Measurements from ENCODE around the gene TANGO6.

Gene TANGO6

DNA sequence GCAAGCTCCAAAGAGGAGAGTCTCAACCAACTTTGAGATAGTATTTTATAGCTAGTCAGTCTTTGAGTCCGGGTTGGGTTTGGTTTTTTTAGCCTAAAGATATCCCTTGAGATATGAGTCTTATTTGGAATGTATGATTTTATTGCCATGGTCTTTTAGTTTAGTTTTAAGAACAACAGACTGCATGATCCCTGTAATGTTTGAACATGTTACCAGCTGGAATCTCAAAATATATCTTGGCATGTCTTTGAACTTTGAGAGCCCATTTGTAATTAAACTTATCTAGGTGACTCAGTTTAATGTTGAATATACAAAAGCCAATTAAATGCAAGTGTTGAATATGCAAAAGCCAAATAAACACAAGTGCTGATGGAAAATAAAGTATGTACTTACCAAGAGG is 100.6 kb downstream of the TANGO6 start:
- DNase-seq, result no peak
- Mint-ChIP-seq H3K4me1 (no peaks in the 10 kb centered on the region), H3K9me3 (peaks cover 12% of the 10 kb centered on the region), H3K27ac (no peak overlapping the region), H3K27me3 (no peaks in the 10 kb centered on the region), H3K4me3 (no peak overlapping the region), H3K36me3 (peaks cover 41% of the 10 kb centered on the region)
- CTCF ChIA-PET, result no interaction called here

- peaks cover 12% of the 10 kb centered on the region for H3K9me3 Mint-ChIP-seq
- peaks cover 31% of the 10 kb centered on the region for H3K36me3 Mint-ChIP-seq
- CTCF ChIA-PET, result no interaction called here
- no peak for DNase-seq
- no peak overlapping the region for H3K27ac Mint-ChIP-seq
- no peak overlapping the region for H3K4me3 Mint-ChIP-seq
- H3K27me3 Mint-ChIP-seq, result no peaks in the 10 kb centered on the region
- no peaks in the 10 kb centered on the region for H3K4me1 Mint-ChIP-seq
These were observed 105.0 kb downstream of the TANGO6 start for GRCh38 chr16:68948230-68948910.

DNA sequence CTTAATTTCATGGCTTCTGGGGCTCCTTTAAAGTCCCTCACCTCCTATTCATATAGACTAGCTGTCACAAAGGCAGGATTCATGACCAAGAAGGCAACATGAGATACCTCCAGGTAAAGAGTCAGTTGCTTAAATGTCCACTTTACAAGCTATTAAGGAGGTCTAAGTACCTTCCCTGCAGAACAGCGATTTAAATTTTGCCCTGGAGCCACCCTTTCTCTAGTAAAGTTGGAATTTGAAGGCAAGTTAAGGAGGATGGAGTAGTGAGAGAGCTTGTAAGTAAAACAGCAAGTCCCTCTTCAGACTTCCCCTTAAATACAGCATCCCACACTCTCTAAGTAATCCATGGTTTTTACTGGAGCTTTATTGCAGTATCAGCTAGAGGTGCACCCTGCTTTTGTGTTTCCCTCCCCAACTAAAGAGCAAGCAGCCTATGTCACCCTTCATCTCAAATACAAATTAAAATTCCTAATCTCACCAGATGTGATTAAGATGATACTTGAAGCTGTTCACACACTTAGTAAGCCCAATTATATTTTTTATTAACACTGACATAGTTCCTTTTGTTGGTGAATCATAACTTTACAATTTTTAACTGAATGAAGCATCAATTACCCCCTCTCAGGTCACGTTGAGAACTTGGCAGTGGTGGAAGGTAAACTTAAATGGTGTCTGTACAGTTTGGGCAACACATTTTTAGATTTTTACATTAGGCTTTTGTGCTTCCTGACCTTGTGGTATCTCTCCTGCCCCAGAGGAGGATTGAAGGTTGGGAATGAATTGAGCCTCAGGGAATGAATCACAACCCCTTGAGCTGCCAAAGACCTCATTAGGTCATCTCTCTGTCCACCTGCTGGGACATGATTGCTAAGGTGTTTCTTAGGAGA is 108.9 kb downstream of the TANGO6 start:
- H3K36me3 Mint-ChIP-seq, result peaks cover 4% of the 10 kb centered on the region
- no peaks in the 10 kb centered on the region for H3K4me1 Mint-ChIP-seq
- no peak overlapping the region for H3K4me3 Mint-ChIP-seq
- H3K9me3 Mint-ChIP-seq, result no peaks in the 10 kb centered on the region
- CTCF ChIA-PET, result no interaction called here
- DNase-seq, result no peak
- no peaks in the 10 kb centered on the region for H3K27me3 Mint-ChIP-seq
- no peak overlapping the region for H3K27ac Mint-ChIP-seq

- H3K4me1 Mint-ChIP-seq, result no peaks in the 10 kb centered on the region
- DNase-seq, result no peak
- CTCF ChIA-PET, result no interaction called here
These were observed 111.7 kb downstream of the TANGO6 start for GRCh38 chr16:68954911-68955635.

DNA sequence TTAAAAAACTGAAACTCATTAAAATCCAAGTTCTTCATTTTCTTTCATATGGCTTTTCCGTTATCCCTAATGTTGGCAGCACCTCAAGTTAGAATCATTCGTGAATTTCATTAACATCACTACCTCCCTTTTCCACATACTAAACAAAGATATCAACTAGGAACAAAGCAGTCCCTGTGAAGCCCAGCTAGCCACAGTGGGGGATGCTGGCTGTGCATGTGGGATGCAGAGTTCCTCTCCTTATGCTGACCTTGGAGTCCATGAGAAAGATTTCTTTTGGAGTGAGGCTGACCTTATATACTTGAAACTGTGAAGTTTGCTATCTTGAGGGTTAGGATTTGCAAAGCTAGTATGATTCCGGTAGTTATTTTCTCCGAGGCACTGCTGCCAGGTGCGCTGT is 117.6 kb downstream of the TANGO6 start:
- DNase-seq, result no peak
- Mint-ChIP-seq H3K4me3 (no peak overlapping the region), H3K27ac (no peak overlapping the region), H3K4me1 (no peaks in the 10 kb centered on the region), H3K9me3 (no peaks in the 10 kb centered on the region), H3K27me3 (no peaks in the 10 kb centered on the region), H3K36me3 (peaks cover 3% of the 10 kb centered on the region)
- CTCF ChIA-PET, result no interaction called here

More at GRCh38 chr16:68954911-68955635, 111.7 kb downstream of the TANGO6 start:
- H3K4me3 Mint-ChIP-seq, result no peak overlapping the region
- H3K9me3 Mint-ChIP-seq, result no peaks in the 10 kb centered on the region
- no peaks in the 10 kb centered on the region for H3K27me3 Mint-ChIP-seq
- H3K27ac Mint-ChIP-seq, result no peak overlapping the region
- no peaks in the 10 kb centered on the region for H3K36me3 Mint-ChIP-seq

- Mint-ChIP-seq H3K27me3 (no peaks in the 10 kb centered on the region), H3K36me3 (peaks cover 3% of the 10 kb centered on the region), H3K27ac (no peak overlapping the region), H3K4me1 (no peaks in the 10 kb centered on the region), H3K9me3 (no peaks in the 10 kb centered on the region), H3K4me3 (no peak overlapping the region)
- DNase-seq, result no peak
- CTCF ChIA-PET, result no interaction called here
These were observed 118.6 kb downstream of the TANGO6 start for GRCh38 chr16:68961778-68962402.

DNA sequence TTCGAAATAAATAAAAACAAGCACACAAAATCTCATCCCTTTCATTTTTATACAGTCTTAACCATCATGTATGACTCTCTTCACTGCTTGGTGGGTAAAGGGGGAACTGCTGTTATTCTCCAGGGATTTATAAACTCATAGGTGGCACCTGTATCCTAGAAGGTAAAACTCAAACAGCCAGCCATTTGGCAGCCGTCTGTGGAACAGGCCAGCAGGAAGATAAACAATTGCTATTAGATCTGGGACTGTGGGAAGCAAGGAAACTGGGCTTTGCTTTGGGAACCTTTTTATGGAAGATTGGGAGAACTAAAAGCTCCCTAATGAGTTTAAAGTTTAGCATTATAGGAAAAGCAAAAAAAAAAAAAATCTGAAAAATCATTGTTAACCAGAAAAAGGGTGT is 126.0 kb downstream of the TANGO6 start:
- no peak for DNase-seq
- CTCF ChIA-PET, result interaction anchor here (0.7 kb wide), 1 partner anchor 104 kb away, joined by 3 read pairs; no protein-coding TSS in a partner anchor
- Mint-ChIP-seq H3K9me3 (no peaks in the 10 kb centered on the region), H3K27me3 (no peaks in the 10 kb centered on the region), H3K36me3 (peaks cover 3% of the 10 kb centered on the region), H3K27ac (no peak overlapping the region), H3K4me3 (no peak overlapping the region), H3K4me1 (peaks cover 4% of the 10 kb centered on the region)

GRCh38 chr16:68972013-68972412 is 128.7 kb downstream of the TANGO6 start:
- DNase-seq, result no peak
- Mint-ChIP-seq H3K9me3 (no peaks in the 10 kb centered on the region), H3K4me3 (no peak overlapping the region), H3K27me3 (no peaks in the 10 kb centered on the region), H3K27ac (no peak overlapping the region), H3K4me1 (peaks cover 4% of the 10 kb centered on the region), H3K36me3 (peaks cover 8% of the 10 kb centered on the region)
- CTCF ChIA-PET, result no interaction called here

DNA sequence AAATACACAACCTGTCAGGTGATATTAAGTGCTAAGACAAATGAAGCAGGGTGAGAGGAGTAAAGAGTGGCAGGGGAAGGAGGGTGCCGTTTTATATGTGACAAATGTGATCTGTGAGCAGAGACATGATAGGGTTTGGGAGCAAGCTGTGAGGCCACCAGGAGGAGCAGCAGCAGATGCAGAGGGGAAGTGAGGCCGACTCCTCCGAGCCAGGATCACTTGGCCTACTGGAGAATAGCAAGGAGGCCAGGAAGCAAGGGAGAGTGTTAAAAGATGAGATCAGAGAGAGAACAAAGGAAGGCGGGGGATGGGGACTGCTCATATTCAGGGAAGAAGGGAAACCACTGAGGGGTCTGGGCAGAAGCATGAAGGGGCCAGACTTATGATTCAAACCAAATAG is 129.4 kb downstream of the TANGO6 start:
- Mint-ChIP-seq H3K27me3 (no peaks in the 10 kb centered on the region), H3K36me3 (peaks cover 8% of the 10 kb centered on the region), H3K4me1 (peaks cover 4% of the 10 kb centered on the region), H3K4me3 (no peak overlapping the region), H3K9me3 (no peaks in the 10 kb centered on the region), H3K27ac (no peak overlapping the region)
- CTCF ChIA-PET, result no interaction called here
- no peak for DNase-seq

DNA sequence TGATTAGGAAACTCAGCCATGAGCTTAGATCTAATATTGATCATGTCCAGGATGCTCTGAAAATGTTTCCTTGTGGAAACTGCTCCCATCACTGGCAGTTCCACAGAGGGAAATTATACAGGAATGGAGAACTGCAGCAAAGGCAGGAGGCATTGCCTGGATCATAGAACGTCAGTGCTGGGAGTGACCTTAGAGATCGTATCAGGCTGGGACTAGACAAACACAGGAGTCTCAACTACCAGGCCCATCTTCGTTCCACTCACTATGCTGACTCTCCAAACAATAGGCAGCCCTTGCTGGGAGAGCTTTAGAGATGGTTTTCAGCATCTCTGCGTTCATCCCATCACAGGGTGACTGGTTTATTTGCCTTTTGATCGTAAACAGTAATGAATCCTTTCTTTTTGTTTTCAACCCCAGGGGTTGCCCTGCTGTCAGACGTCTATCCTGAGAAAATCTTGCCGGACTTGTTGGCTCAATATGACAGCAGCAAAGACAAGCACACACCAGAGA is 130.3 kb downstream of the TANGO6 start:
- no peaks in the 10 kb centered on the region for H3K27me3 Mint-ChIP-seq
- CTCF ChIA-PET, result no interaction called here

DNA sequence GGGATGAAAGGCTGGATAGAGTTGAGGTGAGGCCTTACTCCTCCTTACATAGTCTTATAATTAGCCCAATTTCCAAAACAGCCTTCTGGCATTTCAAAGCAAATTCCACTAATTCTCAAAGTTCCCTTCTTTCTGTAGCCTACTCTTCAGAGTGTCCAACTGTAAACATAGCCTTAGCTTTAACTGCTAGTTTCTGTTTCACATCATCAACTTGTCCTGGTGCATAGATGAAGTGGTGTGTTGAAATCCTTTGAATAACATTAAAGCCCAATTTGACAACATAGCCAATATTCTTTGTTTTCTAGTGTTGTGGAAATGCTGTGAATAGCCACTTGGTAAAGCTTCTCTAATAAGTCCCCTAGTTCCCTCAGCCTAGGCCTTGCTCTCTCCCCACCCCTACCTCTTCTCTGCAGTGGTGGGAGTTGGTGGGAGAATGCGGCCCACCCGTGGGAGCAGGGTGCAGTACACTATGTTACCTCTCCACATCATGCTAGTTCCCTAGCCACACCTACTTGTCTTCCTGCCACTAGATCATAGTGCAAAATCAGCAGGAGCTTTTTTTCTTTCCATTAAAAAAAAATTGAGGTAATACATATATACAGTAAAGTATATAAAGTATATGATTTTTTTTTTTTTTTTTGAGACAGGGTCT is 135.1 kb downstream of the TANGO6 start:
- peaks cover 20% of the 10 kb centered on the region for H3K36me3 Mint-ChIP-seq
- H3K27ac Mint-ChIP-seq, result no peak overlapping the region
- no peaks in the 10 kb centered on the region for H3K4me1 Mint-ChIP-seq
- DNase-seq, result no peak
- H3K4me3 Mint-ChIP-seq, result no peak overlapping the region
- CTCF ChIA-PET, result no interaction called here
- no peaks in the 10 kb centered on the region for H3K9me3 Mint-ChIP-seq
- H3K27me3 Mint-ChIP-seq, result no peaks in the 10 kb centered on the region

More for the DNA sequence above, 130.3 kb downstream of the TANGO6 start:
- DNase-seq, result no peak
- peaks cover 15% of the 10 kb centered on the region for H3K36me3 Mint-ChIP-seq
- H3K9me3 Mint-ChIP-seq, result no peaks in the 10 kb centered on the region
- peaks cover 4% of the 10 kb centered on the region for H3K4me1 Mint-ChIP-seq
- no peak overlapping the region for H3K27ac Mint-ChIP-seq
- no peak overlapping the region for H3K4me3 Mint-ChIP-seq

DNA sequence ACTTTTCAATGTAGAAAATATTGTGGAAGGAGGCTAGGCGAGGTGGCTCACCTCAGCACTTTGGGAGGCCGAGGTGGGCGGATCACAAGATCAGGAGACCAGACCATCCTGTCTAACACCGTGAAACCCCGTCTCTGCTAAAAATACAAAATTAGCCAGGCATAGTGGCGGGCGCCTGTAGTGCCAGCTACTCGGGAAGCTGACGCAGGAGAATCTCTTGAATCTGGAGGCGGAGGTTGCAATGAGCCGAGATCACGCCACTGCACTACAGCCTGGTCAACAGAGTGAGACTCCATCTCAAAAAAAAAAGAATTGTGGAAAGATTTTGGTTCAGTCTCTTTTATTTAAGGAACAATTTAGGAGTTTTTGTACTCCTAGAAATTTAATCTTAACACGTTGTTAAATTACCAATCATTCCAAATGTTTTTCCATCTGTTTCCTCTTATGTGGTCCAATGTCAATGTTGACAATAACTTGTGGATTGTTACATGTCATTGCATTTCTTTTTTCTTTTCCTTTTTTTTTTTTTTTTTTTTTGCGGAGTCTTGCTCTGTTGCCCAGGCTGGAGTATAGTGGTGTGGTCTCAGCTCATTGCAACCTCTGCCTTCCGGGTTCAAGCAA is 137.5 kb downstream of the TANGO6 start:
- H3K27ac Mint-ChIP-seq, result no peak overlapping the region
- no peaks in the 10 kb centered on the region for H3K27me3 Mint-ChIP-seq
- no peak overlapping the region for H3K4me3 Mint-ChIP-seq
- DNase-seq, result no peak
- no peaks in the 10 kb centered on the region for H3K9me3 Mint-ChIP-seq
- CTCF ChIA-PET, result no interaction called here
- no peaks in the 10 kb centered on the region for H3K4me1 Mint-ChIP-seq
- peaks cover 15% of the 10 kb centered on the region for H3K36me3 Mint-ChIP-seq

GRCh38 chr16:68981971-68982370 is 138.6 kb downstream of the TANGO6 start:
- CTCF ChIA-PET, result no interaction called here
- Mint-ChIP-seq H3K36me3 (peaks cover 12% of the 10 kb centered on the region), H3K4me1 (no peaks in the 10 kb centered on the region), H3K4me3 (no peak overlapping the region), H3K27ac (no peak overlapping the region), H3K27me3 (no peaks in the 10 kb centered on the region), H3K9me3 (no peaks in the 10 kb centered on the region)
- no peak for DNase-seq

All from activated naive CD4-positive, alpha-beta T cell treated with anti-CD3 and anti-CD28 coated beads, Interleukin-2, amount 10 ng/mL, durations not matched to agents 7 days and 5 days (primary cell).